Measurements from ENCODE around the gene MAP4K2. TPM values are rescaled to one million over a fixed set of nuclear protein-coding genes. Genes with fewer than 3 reads are reported as not detected.

Gene MAP4K2
- total and polyA plus RNA-seq, 2 of the 8 experiments (the other 6 are each of a cell fraction or from before 2014, with no cell fraction given): 20.1 to 20.7 TPM

DNA sequence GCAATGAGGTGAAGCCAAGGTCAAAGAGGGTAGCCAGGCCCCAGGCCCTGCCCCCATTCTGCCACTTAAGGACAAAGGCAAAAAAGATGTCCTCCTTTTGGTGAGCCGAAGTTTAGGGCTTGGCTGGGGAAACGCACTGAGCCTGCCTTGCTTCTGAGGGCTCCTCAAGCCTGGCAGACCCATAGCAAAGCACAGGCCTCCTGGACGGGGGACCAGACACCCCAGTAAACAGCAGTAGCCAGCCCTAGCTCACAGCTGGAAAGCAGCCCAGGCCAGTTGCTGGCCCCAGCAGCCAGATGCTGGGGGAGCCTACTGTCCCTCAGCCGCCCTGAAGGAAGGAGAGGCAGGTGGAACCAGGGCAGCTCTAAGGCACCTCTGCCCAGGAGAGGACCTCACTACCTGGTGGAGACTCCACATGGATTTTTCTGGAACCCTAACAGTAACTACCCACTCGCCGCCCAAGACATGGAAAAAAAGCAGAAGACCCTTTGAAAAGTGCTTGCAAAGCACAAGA is 39.4 kb downstream of the MAP4K2 start:
- DNase-seq (ENCODE audit: low read depth in 1 of 2, low spot score in 2 of 2) (no peak), FAIRE-seq (no peak)
- Histone ChIP-seq H2BK120ac (replicated peaks; ENCODE audit: low read depth, low read length) (peak overlapping the region; percentile 62), H3K79me1 (ENCODE audit: low read depth, low read length) (peaks cover 3% of the 10 kb centered on the region), H2BK15ac (ENCODE audit: low read length) (no peak overlapping the region; the same call in 1 of the 2 replicates), H2AK5ac (ENCODE audit: low read depth, low read length) (no peak overlapping the region), H3K18ac (ENCODE audit: extremely low read depth, low read length) (peak overlapping the region; percentile 92), H4K5ac (ENCODE audit: insufficient read length, low read depth, low read length) (peak overlapping the region; percentile 61), H2BK12ac (ENCODE audit: low read depth, low read length) (peak overlapping the region; percentile 72), H3K27me3 (replicated peaks in 1 of 4; ENCODE audit: control insufficient read depth in 3 of 4, extremely low read depth in 1 of 4, insufficient read depth in 3 of 4, low read length in 3 of 4) (no peaks in the 10 kb centered on the region), H3K4me2 (ENCODE audit: insufficient read depth in 1 of 2, low read depth in 2 of 2, low read length in 2 of 2) (peak overlapping the region; percentile 56 to 70), H3K23me2 (ENCODE audit: low read depth, low read length) (no peaks in the 10 kb centered on the region), H4K8ac (ENCODE audit: extremely low read depth, insufficient read depth, low read length) (no peak overlapping the region), H3K9ac (replicated peaks in 1 of 4; ENCODE audit: extremely low read depth in 1 of 4, low read depth in 3 of 4, low read length in 3 of 4) (peak overlapping the region in 2 of 4 experiments; percentile 15 to 51; a peak in 4 of 7 replicates), H3K36me3 (ENCODE audit: control insufficient read depth in 2 of 4, insufficient read depth in 4 of 4, low read length in 3 of 4) (peaks cover 26 to 51% (median 39%) of the 10 kb centered on the region in 4 experiments), H3K4me1 (replicated peaks in 1 of 4; ENCODE audit: control insufficient read depth in 3 of 4, insufficient read depth in 4 of 4, low read length in 3 of 4) (peaks cover 26 to 76% (median 64%) of the 10 kb centered on the region in 4 experiments), H3K56ac (replicated peaks; ENCODE audit: insufficient read length, low read depth, low read length) (peak overlapping the region; percentile 27), H3K79me2 (ENCODE audit: control insufficient read depth in 1 of 2, insufficient read depth in 2 of 2, low read length in 2 of 2) (peaks cover 0 to 13% of the 10 kb centered on the region in 2 experiments; a peak in 1 of 4 replicates), H3K27ac (ENCODE audit: low read depth, low read length) (peak overlapping the region; percentile 86), H3K4ac (replicated peaks; ENCODE audit: insufficient read length, low read depth, low read length) (no peak overlapping the region), H2BK20ac (ENCODE audit: low read length) (peak overlapping the region; percentile 75; the same call in 1 of the 2 replicates), H2AFZ (ENCODE audit: low read length) (no peak overlapping the region), H2BK5ac (ENCODE audit: low read depth, low read length) (peak overlapping the region; percentile 100), H3K9me3 (ENCODE audit: insufficient read depth in 2 of 2, low read depth in 1 of 2, low read length in 1 of 2) (no peaks in the 10 kb centered on the region), H3K14ac (ENCODE audit: insufficient read length) (no peak overlapping the region), H3K23ac (ENCODE audit: insufficient read length) (no peak overlapping the region), H4K20me1 (replicated peaks in 1 of 2; ENCODE audit: control insufficient read depth in 1 of 2, insufficient read depth in 2 of 2, low read length in 2 of 2) (peaks cover 15 to 21% of the 10 kb centered on the region in 2 experiments), H3K4me3 (ENCODE audit: extremely low read depth in 1 of 4, insufficient read depth in 2 of 4, low read depth in 3 of 4, low read length in 4 of 4) (peak overlapping the region in 3 of 4 experiments; percentile 5 to 36 (median 14); a peak in 4 of 8 replicates), H4K91ac (replicated peaks; ENCODE audit: insufficient read length, low read length) (peak overlapping the region; percentile 67)
- WGBS, 2 experiments (ENCODE audit: extremely low coverage in 1 of 2, insufficient coverage in 1 of 2, insufficient read length in 1 of 2, insufficient replicate concordance in 2 of 2, low coverage in 1 of 2, low lambda C conversion rate in 2 of 2, missing lambda C conversion rate in 1 of 2): 65% methylated on average over 6 of the region's 6 CpGs; no CpG with 5 or more reads in 1 of the 2 experiments
- TF ChIP-seq POLR2AphosphoS5 (IDR thresholded peaks at IDR 0.05; ENCODE audit: low read depth, low read length) (peak; percentile 71), POLR2A (IDR thresholded peaks at IDR 0.05; ENCODE audit: control extremely low read depth in 1 of 2, low read depth in 2 of 2, low read length in 2 of 2) (peak in 1 of 2 experiments; percentile 41; a peak in 1 of 3 replicates), RAD21 (IDR thresholded peaks at IDR 0.05 in 1 of 2, conservative IDR thresholded peaks at IDR 0.05 in 1 of 2; ENCODE audit: low read depth in 2 of 2, low read length in 2 of 2) (no peak), BCL11A (IDR thresholded peaks at IDR 0.05; ENCODE audit: low read depth in 2 of 2, low read length in 2 of 2) (no peak), GABPA (IDR thresholded peaks at IDR 0.05; ENCODE audit: borderline replicate concordance, insufficient read depth, low read length) (no peak), SP4 (IDR thresholded peaks at IDR 0.05; ENCODE audit: low read length) (no peak)
- ChIA-PET CTCF (ENCODE audit: partially characterized antibody) (interaction anchor here (0.7 to 23.6 kb wide), 6 partner anchors 11 to 112 kb away, joined by 3 to 376 read pairs (median 4); partner anchors contain the start of gene RASGRP2), POLR2A (ENCODE audit: partially characterized antibody) (interaction anchor here (1.1 to 42.9 kb wide), 12 partner anchors 2 to 373 kb away, joined by 3 to 1087 read pairs (median 4); partner anchors contain the start of genes FAU, MRPL49, PYGM and RASGRP2)

Data from H1 (cell line).